BE2C (cell line): ENCODE data around the gene VAV3.

ENCODE experiments used
- DNase-seq: peaks from one replicate; pipeline ENCODE4 v3.0.0-alpha.2; 2020
- H3K27me3 ChIP-seq: fragments of 250-450 bp; sonication (Bioruptor Pico); 2 replicates; pipeline ENCODE4 v1.5.1; 2020; ENCODE audit warnings: mild to moderate bottlenecking
- H3K36me3 ChIP-seq: fragments of 250-450 bp; sonication (Bioruptor Pico); 2 replicates; pipeline ENCODE4 v1.5.1; 2020; ENCODE audit warnings: mild to moderate bottlenecking
- H3K4me1 ChIP-seq: fragments of 250-450 bp; sonication (Bioruptor Pico); 2 replicates; pipeline ENCODE4 v1.5.1; 2020
- H3K4me3 ChIP-seq: 2 replicates; pipeline ENCODE4 v1.5.1; 2011; ENCODE audit warnings: low read depth, low read length
- H3K9me3 ChIP-seq: fragments of 250-450 bp; sonication (Bioruptor Pico); 2 replicates; pipeline ENCODE4 v1.5.1; 2020
- CTCF ChIP-seq: IDR thresholded peaks from 2 replicates; pipeline ENCODE4 v1.5.1; 2012; ENCODE audit warnings: mild to moderate bottlenecking, low read depth, low read length

VAV3 gene

GRCh38 chr1:107843989-107844388, 121.0 kb downstream of the VAV3 start:
- no peak for DNase-seq
- Histone ChIP-seq H3K36me3 (no peaks in the 10 kb centered on the region), H3K27me3 (peaks cover 10% of the 10 kb centered on the region), H3K9me3 (no peaks in the 10 kb centered on the region; the same call in 1 of the 2 replicates), H3K4me1 (no peaks in the 10 kb centered on the region), H3K4me3 (no peak overlapping the region)
- no peak for TF ChIP-seq CTCF

- TF ChIP-seq CTCF = no peak
- DNase-seq = no peak
- H3K4me1 ChIP-seq = no peaks in the 10 kb centered on the region
Measured at GRCh38 chr1:107842241-107842640, 122.7 kb downstream of the VAV3 start.

GRCh38 chr1:107840725-107841124, 124.3 kb downstream of the VAV3 start:
- no peaks in the 10 kb centered on the region for H3K4me1 ChIP-seq
- no peaks in the 10 kb centered on the region for H3K36me3 ChIP-seq
- no peak for TF ChIP-seq CTCF
- H3K27me3 ChIP-seq = peaks cover 16% of the 10 kb centered on the region
- no peak overlapping the region for H3K4me3 ChIP-seq
- DNase-seq = no peak
- no peaks in the 10 kb centered on the region; the same call in 1 of the 2 replicates for H3K9me3 ChIP-seq

More at GRCh38 chr1:107842241-107842640, 122.7 kb downstream of the VAV3 start:
- H3K36me3 ChIP-seq = no peaks in the 10 kb centered on the region
- no peaks in the 10 kb centered on the region; the same call in 1 of the 2 replicates for H3K9me3 ChIP-seq
- peaks cover 14% of the 10 kb centered on the region for H3K27me3 ChIP-seq
- H3K4me3 ChIP-seq = no peak overlapping the region

- no peak for DNase-seq
- Histone ChIP-seq H3K36me3 (no peaks in the 10 kb centered on the region), H3K4me1 (no peaks in the 10 kb centered on the region), H3K4me3 (no peak overlapping the region), H3K27me3 (peaks cover 16% of the 10 kb centered on the region), H3K9me3 (no peaks in the 10 kb centered on the region; the same call in 1 of the 2 replicates)
- no peak for TF ChIP-seq CTCF
Measured at GRCh38 chr1:107838056-107838455, 126.9 kb downstream of the VAV3 start.

- H3K4me1 ChIP-seq = no peaks in the 10 kb centered on the region
Measured at GRCh38 chr1:107835151-107835670, 129.8 kb downstream of the VAV3 start.

More at GRCh38 chr1:107835151-107835670, 129.8 kb downstream of the VAV3 start:
- H3K9me3 ChIP-seq = no peaks in the 10 kb centered on the region
- no peaks in the 10 kb centered on the region for H3K36me3 ChIP-seq
- DNase-seq = no peak
- H3K27me3 ChIP-seq = peaks cover 19% of the 10 kb centered on the region
- TF ChIP-seq CTCF = no peak
- H3K4me3 ChIP-seq = no peak overlapping the region
